Measurements from ENCODE around the gene PCNX4. TPM values are rescaled to one million over a fixed set of nuclear protein-coding genes. Genes with fewer than 3 reads are reported as not detected.

Gene PCNX4
- total RNA-seq, 1 donor from 2014 or later = 80.6 TPM

- Mint-ChIP-seq H3K27ac (ENCODE audit: unreplicated experiment) (peak overlapping the region; percentile 83), H3K27me3 (ENCODE audit: unreplicated experiment) (peaks cover 6% of the 10 kb centered on the region), H3K9me3 (ENCODE audit: unreplicated experiment) (peaks cover 9% of the 10 kb centered on the region), H3K4me1 (ENCODE audit: low read depth, unreplicated experiment) (peaks cover 26% of the 10 kb centered on the region), H3K36me3 (ENCODE audit: unreplicated experiment) (peaks cover 3% of the 10 kb centered on the region), H3K4me3 (ENCODE audit: unreplicated experiment) (no peak overlapping the region)
- TF ChIP-seq CTCF (IDR thresholded peaks at IDR 0.05; ENCODE audit: partially characterized antibody, unreplicated experiment) = no peak
- peak; percentile 21 for DNase-seq
These were observed 4.1 kb upstream of the PCNX4 start for GRCh38 chr14:60087668-60088067.

- peaks cover 9% of the 10 kb centered on the region for H3K9me3 Mint-ChIP-seq (ENCODE audit: unreplicated experiment)
- no peak for TF ChIP-seq CTCF (IDR thresholded peaks at IDR 0.05; ENCODE audit: partially characterized antibody, unreplicated experiment)
- H3K4me3 Mint-ChIP-seq (ENCODE audit: unreplicated experiment) = no peak overlapping the region
- H3K36me3 Mint-ChIP-seq (ENCODE audit: unreplicated experiment) = peaks cover 6% of the 10 kb centered on the region
- H3K27me3 Mint-ChIP-seq (ENCODE audit: unreplicated experiment) = peaks cover 8% of the 10 kb centered on the region
- H3K4me1 Mint-ChIP-seq (ENCODE audit: low read depth, unreplicated experiment) = peaks cover 36% of the 10 kb centered on the region
- DNase-seq = no peak
- peak overlapping the region; percentile 14 for H3K27ac Mint-ChIP-seq (ENCODE audit: unreplicated experiment)
These were observed 2.5 kb upstream of the PCNX4 start for GRCh38 chr14:60089221-60089620.

- H3K27ac Mint-ChIP-seq (ENCODE audit: unreplicated experiment) = peak overlapping the region; percentile 95
- no peak for TF ChIP-seq CTCF (IDR thresholded peaks at IDR 0.05; ENCODE audit: partially characterized antibody, unreplicated experiment)
- no peak for DNase-seq
- H3K4me3 Mint-ChIP-seq (ENCODE audit: unreplicated experiment) = peak overlapping the region; percentile 98
- peaks cover 6% of the 10 kb centered on the region for H3K36me3 Mint-ChIP-seq (ENCODE audit: unreplicated experiment)
- H3K27me3 Mint-ChIP-seq (ENCODE audit: unreplicated experiment) = peaks cover 8% of the 10 kb centered on the region
- peaks cover 48% of the 10 kb centered on the region for H3K4me1 Mint-ChIP-seq (ENCODE audit: low read depth, unreplicated experiment)
- H3K9me3 Mint-ChIP-seq (ENCODE audit: unreplicated experiment) = peaks cover 7% of the 10 kb centered on the region
These were observed 731 bp upstream of the PCNX4 start for GRCh38 chr14:60090864-60091519.

GRCh38 chr14:60092526-60092920 is 800 bp downstream of the PCNX4 start:
- peaks cover 8% of the 10 kb centered on the region for H3K27me3 Mint-ChIP-seq (ENCODE audit: unreplicated experiment)
- H3K36me3 Mint-ChIP-seq (ENCODE audit: unreplicated experiment) = peaks cover 6% of the 10 kb centered on the region
- TF ChIP-seq CTCF (IDR thresholded peaks at IDR 0.05; ENCODE audit: partially characterized antibody, unreplicated experiment) = no peak
- H3K9me3 Mint-ChIP-seq (ENCODE audit: unreplicated experiment) = peaks cover 7% of the 10 kb centered on the region
- peak overlapping the region; percentile 95 for H3K27ac Mint-ChIP-seq (ENCODE audit: unreplicated experiment)
- H3K4me3 Mint-ChIP-seq (ENCODE audit: unreplicated experiment) = peak overlapping the region; percentile 98
- H3K4me1 Mint-ChIP-seq (ENCODE audit: low read depth, unreplicated experiment) = peaks cover 47% of the 10 kb centered on the region
- no peak for DNase-seq

GRCh38 chr14:60093080-60093479 is 1.4 kb downstream of the PCNX4 start:
- DNase-seq = no peak
- no peak for TF ChIP-seq CTCF (IDR thresholded peaks at IDR 0.05; ENCODE audit: partially characterized antibody, unreplicated experiment)
- Mint-ChIP-seq H3K27ac (ENCODE audit: unreplicated experiment) (peak overlapping the region; percentile 95), H3K4me3 (ENCODE audit: unreplicated experiment) (peak overlapping the region; percentile 98), H3K9me3 (ENCODE audit: unreplicated experiment) (peaks cover 7% of the 10 kb centered on the region), H3K4me1 (ENCODE audit: low read depth, unreplicated experiment) (peaks cover 45% of the 10 kb centered on the region), H3K27me3 (ENCODE audit: unreplicated experiment) (peaks cover 8% of the 10 kb centered on the region), H3K36me3 (ENCODE audit: unreplicated experiment) (peaks cover 10% of the 10 kb centered on the region)

Measured in glutamatergic neuron (in vitro differentiated cells).